HUES48 (cell line): Measurements from ENCODE around the gene FITM1.

Source experiments
- H3K27ac ChIP-seq: one replicate; pipeline ENCODE4 v1.7.0; 2013; ENCODE audit warnings: low read depth, low read length, inconsistent platforms
- H3K27me3 ChIP-seq: 2 replicates; pipeline ENCODE4 v1.6.1; 2013; ENCODE audit warnings: mild to moderate bottlenecking, low read length; ENCODE audit not compliant: control insufficient read depth, insufficient read depth
- H3K36me3 ChIP-seq: 2 replicates; pipeline ENCODE4 v1.6.1; 2013; ENCODE audit warnings: low read length; ENCODE audit not compliant: control insufficient read depth, insufficient read depth
- H3K4me1 ChIP-seq: 2 replicates; pipeline ENCODE4 v1.6.1; 2013; ENCODE audit warnings: mild to moderate bottlenecking, low read length; ENCODE audit not compliant: control insufficient read depth, insufficient read depth
- H3K4me3 ChIP-seq: 2 replicates; pipeline ENCODE4 v1.5.1; 2013; ENCODE audit warnings: mild to moderate bottlenecking, low read depth, low read length
- H3K9ac ChIP-seq: 2 replicates; pipeline ENCODE4 v1.6.1; 2013; ENCODE audit warnings: mild to moderate bottlenecking, low read depth, low read length, moderate library complexity
- H3K9me3 ChIP-seq: 2 replicates; pipeline ENCODE4 v1.6.1; 2013; ENCODE audit warnings: low read length; ENCODE audit not compliant: control insufficient read depth, insufficient read depth

Gene FITM1

GRCh38 chr14:24181371-24182077, 51.1 kb downstream of the FITM1 start:
- peaks cover 98% of the 10 kb centered on the region for H3K36me3 ChIP-seq
- H3K4me3 ChIP-seq: no peak overlapping the region

More at GRCh38 chr14:24181371-24182077, 51.1 kb downstream of the FITM1 start:
- no peaks in the 10 kb centered on the region for H3K27me3 ChIP-seq
- H3K9ac ChIP-seq: no peak overlapping the region
- H3K4me1 ChIP-seq: no peaks in the 10 kb centered on the region
- H3K27ac ChIP-seq: no peak overlapping the region
- no peaks in the 10 kb centered on the region for H3K9me3 ChIP-seq
